Muscle layer of colon (tissue), 2 donors: ENCODE data around the gene FIBCD1.

ENCODE experiments used
- H3K27ac ChIP-seq: one replicate; pipeline ENCODE4 v1.7.0; 2013; ENCODE audit warnings: low read depth, mild to moderate bottlenecking, low read length, moderate library complexity
- H3K27me3 ChIP-seq, 2 donors: one replicate each; pipeline ENCODE4 v1.7.0; 2013; ENCODE audit warnings: low read length in 2 of 2, mild to moderate bottlenecking in 2 of 2; ENCODE audit not compliant: insufficient read depth in 2 of 2, control insufficient read depth in 1 of 2
- H3K36me3 ChIP-seq: one replicate; pipeline ENCODE4 v1.7.0; 2013; ENCODE audit warnings: mild to moderate bottlenecking, low read length; ENCODE audit not compliant: insufficient read depth
- H3K4me1 ChIP-seq: one replicate; pipeline ENCODE4 v1.7.0; 2013; ENCODE audit warnings: mild to moderate bottlenecking, low read length; ENCODE audit not compliant: insufficient read depth
- H3K4me3 ChIP-seq, 2 donors: one replicate each; pipeline ENCODE4 v1.7.0; 2013; ENCODE audit warnings: low read length in 2 of 2, low read depth in 1 of 2, mild to moderate bottlenecking in 1 of 2, moderate library complexity in 1 of 2
- H3K9ac ChIP-seq: one replicate; pipeline ENCODE4 v1.7.0; 2013; ENCODE audit warnings: low read length
- H3K9me3 ChIP-seq: one replicate; pipeline ENCODE4 v1.7.0; 2013; ENCODE audit warnings: mild to moderate bottlenecking, low read length
- donor health status: abdominal sarcoma.
- donor health status: Adenocarcinoma of cecum.

FIBCD1 gene

GRCh38 chr9:130898552-130898852 lies 40.5 kb downstream of the FIBCD1 start:
- Histone ChIP-seq H3K4me1 (peaks cover 26% of the 10 kb centered on the region), H3K4me3 (no peak overlapping the region), H3K9me3 (no peaks in the 10 kb centered on the region), H3K36me3 (peaks cover 4% of the 10 kb centered on the region), H3K27ac (no peak overlapping the region), H3K9ac (no peak overlapping the region), H3K27me3 (peaks cover 4 to 39% of the 10 kb centered on the region in 2 donors)

GRCh38 chr9:130897848-130898551 lies 41.0 kb downstream of the FIBCD1 start:
- Histone ChIP-seq H3K9me3 (no peaks in the 10 kb centered on the region), H3K27ac (no peak overlapping the region), H3K4me3 (no peak overlapping the region), H3K4me1 (peaks cover 26% of the 10 kb centered on the region), H3K9ac (no peak overlapping the region), H3K27me3 (peaks cover 4 to 34% of the 10 kb centered on the region in 2 donors), H3K36me3 (peaks cover 9% of the 10 kb centered on the region)

DNA sequence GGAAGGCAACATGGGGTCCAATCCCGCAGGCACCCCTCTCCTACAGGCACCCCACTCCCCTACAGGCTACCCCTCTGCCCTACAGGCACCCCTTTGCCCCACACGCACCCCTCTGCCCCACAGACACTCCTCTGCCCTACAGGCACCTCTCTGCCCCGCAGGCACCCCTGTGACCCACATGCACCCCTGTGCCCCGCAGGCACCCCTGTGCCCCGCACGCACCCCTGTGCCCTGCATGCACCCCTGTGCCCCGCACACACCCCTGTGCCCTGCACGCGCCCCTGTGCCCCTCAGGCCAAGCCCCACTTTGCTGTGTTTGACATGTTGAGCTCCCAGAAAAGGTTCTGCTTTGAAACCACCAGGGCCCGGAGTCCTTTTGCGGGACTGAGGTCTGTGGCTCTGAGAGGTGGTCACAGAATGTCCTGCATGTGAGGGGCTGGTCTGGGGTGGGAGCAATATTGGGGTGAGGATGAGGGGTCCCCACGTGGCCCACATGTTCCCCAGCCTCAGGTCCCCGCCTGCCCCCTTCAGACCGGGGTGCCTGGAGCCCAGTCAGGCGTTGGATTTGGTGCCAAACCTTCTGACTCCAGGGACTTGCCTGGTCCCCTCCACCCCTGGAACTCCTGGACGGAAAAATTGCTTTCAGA lies 41.8 kb downstream of the FIBCD1 start:
- Histone ChIP-seq H3K27ac (no peak overlapping the region), H3K36me3 (peaks cover 17% of the 10 kb centered on the region), H3K9me3 (no peaks in the 10 kb centered on the region), H3K4me1 (peaks cover 26% of the 10 kb centered on the region), H3K27me3 (peaks cover 0 to 26% of the 10 kb centered on the region in 2 donors), H3K9ac (no peak overlapping the region), H3K4me3 (no peak overlapping the region)

GRCh38 chr9:130896233-130897014 lies 42.6 kb downstream of the FIBCD1 start, which contains the start of gene QRFP:
QRFP (minus strand) TSS chr9:130896812; CDS start chr9:130893838, 2,974 bp downstream.
- H3K36me3 ChIP-seq: peaks cover 25% of the 10 kb centered on the region
- H3K27me3 ChIP-seq: peaks cover 0 to 18% of the 10 kb centered on the region in 2 donors
- no peak within 1 kb of the TSS for H3K27ac ChIP-seq
- H3K4me1 ChIP-seq: peaks cover 26% of the 10 kb centered on the region
- no peak within 1 kb of the TSS for H3K9ac ChIP-seq
- no peak within 1 kb of the TSS for H3K4me3 ChIP-seq
- no peaks in the 10 kb centered on the region for H3K9me3 ChIP-seq

GRCh38 chr9:130895481-130896232 lies 43.4 kb downstream of the FIBCD1 start:
- Histone ChIP-seq H3K27me3 (peaks cover 0 to 15% of the 10 kb centered on the region in 2 donors), H3K9ac (no peak overlapping the region), H3K4me1 (peaks cover 26% of the 10 kb centered on the region), H3K9me3 (no peaks in the 10 kb centered on the region), H3K4me3 (no peak overlapping the region), H3K36me3 (peaks cover 33% of the 10 kb centered on the region), H3K27ac (no peak overlapping the region)

DNA sequence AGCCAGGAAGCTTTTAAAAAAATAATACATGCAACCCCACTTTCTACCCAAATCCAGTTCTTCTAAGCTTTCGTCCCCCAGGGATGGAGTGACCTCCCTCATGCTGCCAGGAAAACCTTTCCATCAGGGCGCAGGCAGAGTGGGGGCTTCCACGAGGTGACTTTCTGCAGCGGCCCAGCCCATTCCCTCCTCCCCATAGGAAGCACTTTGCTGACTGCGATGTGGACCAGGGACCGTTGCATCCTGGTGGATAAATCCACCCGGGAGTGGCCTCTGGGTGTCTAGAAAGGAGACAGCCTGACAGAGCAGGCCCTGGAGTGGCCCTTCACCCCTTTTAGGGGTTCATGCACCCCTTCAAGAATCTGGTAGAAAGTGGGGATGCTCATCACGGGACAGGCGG lies 44.0 kb downstream of the FIBCD1 start:
- Histone ChIP-seq H3K27me3 (peaks cover 0 to 12% of the 10 kb centered on the region in 2 donors), H3K27ac (no peak overlapping the region)

DNA sequence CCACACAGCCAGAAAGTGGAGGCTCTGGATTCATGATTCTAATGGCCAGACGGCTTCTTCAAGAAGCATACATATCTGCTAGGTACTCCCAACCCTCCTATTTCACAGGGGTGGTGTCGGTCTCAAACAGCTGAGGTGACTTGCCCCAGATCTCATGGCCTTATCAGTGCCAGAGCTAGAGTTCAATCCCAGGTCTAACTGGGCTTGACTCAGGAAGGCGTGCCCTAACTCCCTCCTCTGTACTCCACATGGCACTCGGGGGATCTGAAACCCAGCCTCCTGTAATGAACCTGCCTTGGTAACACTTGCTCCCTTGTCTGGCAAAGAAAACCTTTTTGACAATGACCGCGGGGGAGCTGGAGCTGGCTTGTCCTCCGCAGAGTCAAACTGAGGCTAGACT lies 44.5 kb downstream of the FIBCD1 start:
- Histone ChIP-seq H3K9ac (no peak overlapping the region), H3K27ac (peak overlapping the region; percentile 17), H3K4me1 (peaks cover 26% of the 10 kb centered on the region)

More for the DNA sequence above, 44.0 kb downstream of the FIBCD1 start:
- no peak overlapping the region for H3K4me3 ChIP-seq
- peaks cover 39% of the 10 kb centered on the region for H3K36me3 ChIP-seq
- H3K9me3 ChIP-seq: no peaks in the 10 kb centered on the region
- H3K9ac ChIP-seq: no peak overlapping the region
- H3K4me1 ChIP-seq: peaks cover 26% of the 10 kb centered on the region

GRCh38 chr9:130893341-130894101 lies 45.5 kb downstream of the FIBCD1 start:
- H3K27ac ChIP-seq: peak overlapping the region; percentile 6
- no peak overlapping the region for H3K4me3 ChIP-seq
- H3K9me3 ChIP-seq: no peaks in the 10 kb centered on the region
- H3K27me3 ChIP-seq: peaks cover 0 to 12% of the 10 kb centered on the region in 2 donors
- peaks cover 26% of the 10 kb centered on the region for H3K4me1 ChIP-seq
- peaks cover 48% of the 10 kb centered on the region for H3K36me3 ChIP-seq
- H3K9ac ChIP-seq: no peak overlapping the region

More for the DNA sequence above, 44.5 kb downstream of the FIBCD1 start:
- Histone ChIP-seq H3K4me3 (no peak overlapping the region), H3K9me3 (no peaks in the 10 kb centered on the region), H3K27me3 (peaks cover 0 to 12% of the 10 kb centered on the region in 2 donors), H3K36me3 (peaks cover 42% of the 10 kb centered on the region)

DNA sequence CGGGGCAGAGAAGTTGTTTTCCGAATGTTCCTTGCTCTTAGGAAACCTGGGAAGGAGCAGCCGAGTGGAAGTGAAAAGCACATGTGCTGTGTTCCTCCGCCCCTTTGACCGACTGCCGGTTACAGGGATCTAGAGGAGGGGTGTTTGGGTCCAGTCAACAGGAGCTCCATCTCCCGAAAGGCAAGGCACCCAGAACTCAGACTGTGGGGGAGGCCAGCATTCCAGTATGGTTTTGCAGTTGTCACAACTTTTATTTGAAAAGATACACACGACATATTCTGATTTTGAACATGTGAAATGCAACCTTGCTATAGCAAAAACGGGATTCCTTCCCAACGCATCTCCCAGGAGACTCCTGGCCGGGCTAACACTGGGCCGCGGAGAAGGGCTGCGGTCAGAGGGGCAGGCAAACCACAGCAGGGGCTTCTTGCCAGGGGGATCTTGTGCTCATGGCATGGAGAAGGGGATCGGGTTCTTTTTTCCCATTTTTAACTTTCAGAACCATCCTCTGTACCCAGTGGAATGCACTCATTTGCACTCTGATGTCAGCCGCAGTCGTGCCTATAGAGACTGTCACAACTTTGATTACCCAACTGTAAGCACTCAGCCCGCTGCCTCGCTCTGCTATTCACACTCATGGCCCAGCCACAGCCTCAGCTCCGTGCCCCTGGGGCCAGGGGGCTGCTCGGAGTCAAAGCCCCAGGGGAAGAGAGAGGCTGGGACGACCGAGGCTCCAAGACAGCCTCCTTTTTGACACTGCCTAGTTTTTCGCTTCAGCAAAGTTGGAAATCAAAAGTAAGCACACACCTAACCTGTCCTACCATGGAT lies 46.4 kb downstream of the FIBCD1 start:
- H3K27me3 ChIP-seq: peaks cover 0 to 4% of the 10 kb centered on the region in 2 donors

More for the DNA sequence above, 46.4 kb downstream of the FIBCD1 start:
- Histone ChIP-seq H3K4me1 (peaks cover 29% of the 10 kb centered on the region), H3K4me3 (no peak overlapping the region), H3K9me3 (no peaks in the 10 kb centered on the region), H3K36me3 (peaks cover 56% of the 10 kb centered on the region), H3K9ac (no peak overlapping the region), H3K27ac (no peak overlapping the region)
